ENCODE results near the gene TEX19.

The TEX19 gene

DNA sequence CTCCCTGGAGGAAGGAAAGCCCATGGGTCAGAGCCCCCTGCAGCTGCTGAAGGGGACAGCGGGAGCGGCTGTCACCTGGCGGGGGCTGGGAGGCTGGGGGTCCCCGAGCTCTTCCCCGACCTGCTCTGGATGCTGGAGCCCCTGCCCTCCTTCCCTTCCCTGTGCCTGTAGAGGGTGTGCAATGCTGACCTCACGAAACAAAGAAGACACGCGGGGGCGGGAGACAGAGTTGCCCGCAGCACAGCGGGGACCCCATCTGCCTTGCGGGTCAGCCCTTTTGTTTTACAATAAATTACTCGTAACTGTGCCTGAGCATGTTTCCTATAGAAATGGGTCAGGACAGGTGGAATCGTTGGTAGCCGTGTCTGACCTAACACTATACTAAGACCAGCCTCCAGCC is 31.8 kb upstream of the TEX19 start:
- Mint-ChIP-seq H3K36me3 (ENCODE audit: insufficient read depth) (peaks cover 4% of the 10 kb centered on the region), H3K4me1 (ENCODE audit: low read depth in 2 of 2) (peaks cover 0 to 5% of the 10 kb centered on the region in 2 donors), H3K27ac (no peak overlapping the region), H3K4me3 (no peak overlapping the region), H3K27me3 (peaks cover 0 to 11% of the 10 kb centered on the region in 2 donors), H3K9me3 (no peaks in the 10 kb centered on the region)
- no peak for ATAC-seq (replicated peaks)
- no peak for DNase-seq

DNA sequence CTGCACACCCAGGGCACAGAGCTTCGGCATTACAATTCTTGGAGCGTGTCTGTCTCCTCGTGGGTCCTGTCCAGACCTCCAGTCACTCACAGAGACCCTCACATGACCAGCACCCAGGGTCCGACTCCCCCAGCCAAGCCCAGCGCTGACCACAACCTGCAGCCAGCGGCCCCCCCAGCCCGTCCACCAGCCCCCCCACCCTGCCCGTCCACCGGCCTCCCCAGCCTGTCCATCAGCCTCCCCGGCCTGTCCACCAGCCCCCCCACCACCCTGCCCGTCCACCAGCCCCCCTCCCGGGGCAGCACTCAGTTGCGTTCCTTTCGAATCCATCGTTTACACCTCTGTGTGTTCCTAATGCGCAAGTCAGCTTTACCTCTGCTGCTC is 31.3 kb upstream of the TEX19 start:
- ATAC-seq (replicated peaks), result no peak
- H3K36me3 Mint-ChIP-seq (ENCODE audit: insufficient read depth), result peaks cover 4% of the 10 kb centered on the region
- H3K27ac Mint-ChIP-seq, result no peak overlapping the region
- peaks cover 1 to 7% of the 10 kb centered on the region in 2 donors for H3K4me1 Mint-ChIP-seq (ENCODE audit: low read depth in 2 of 2)
- no peak overlapping the region for H3K4me3 Mint-ChIP-seq
- no peaks in the 10 kb centered on the region for H3K9me3 Mint-ChIP-seq
- no peak for DNase-seq
- peaks cover 0 to 16% of the 10 kb centered on the region in 2 donors for H3K27me3 Mint-ChIP-seq

DNA sequence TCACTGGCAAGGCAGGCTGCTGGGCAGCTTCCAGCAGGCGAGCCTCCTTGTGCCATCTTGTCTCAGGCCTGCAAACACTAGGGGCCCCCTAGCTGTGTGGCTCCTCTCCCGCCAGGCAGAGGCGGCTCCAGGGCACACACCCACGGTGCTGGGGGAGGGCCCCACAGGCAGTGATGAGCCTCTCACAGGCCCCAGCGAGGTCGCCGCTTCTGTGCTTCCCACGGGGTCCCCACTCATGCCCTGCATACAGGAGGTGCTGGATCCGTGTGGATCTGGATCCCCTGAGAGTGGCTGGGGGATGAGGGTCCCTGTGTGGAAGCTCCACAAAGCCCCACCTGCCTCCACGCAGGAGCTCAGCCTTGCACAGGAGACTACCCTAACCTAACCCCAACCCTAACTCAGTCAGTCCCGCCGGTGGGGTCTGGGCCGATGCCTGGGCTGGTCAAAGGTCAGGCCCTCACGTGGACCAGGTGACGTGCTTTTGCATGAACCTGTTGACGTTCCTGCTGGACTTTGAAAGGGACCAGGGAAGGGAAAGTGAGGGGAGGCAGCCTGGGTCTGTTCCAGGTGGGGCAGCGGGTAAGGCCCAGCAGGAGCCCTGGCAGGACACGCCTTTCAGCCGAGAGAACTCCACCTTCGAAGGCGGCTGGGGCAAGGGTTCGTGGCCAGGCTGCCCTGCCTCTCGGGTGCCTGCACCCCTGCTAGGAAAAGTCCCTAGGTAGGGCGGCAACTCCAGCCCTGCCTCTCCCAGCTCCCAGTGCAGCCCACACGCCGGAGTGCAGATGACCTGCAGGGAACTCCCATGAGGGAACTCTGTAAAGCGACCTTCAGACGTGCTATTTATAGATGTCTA is 30.7 kb upstream of the TEX19 start:
- DNase-seq, result no peak
- peaks cover 5 to 10% of the 10 kb centered on the region in 2 donors for H3K4me1 Mint-ChIP-seq (ENCODE audit: low read depth in 2 of 2)
- H3K4me3 Mint-ChIP-seq, result no peak overlapping the region
- no peak overlapping the region for H3K27ac Mint-ChIP-seq
- no peaks in the 10 kb centered on the region for H3K9me3 Mint-ChIP-seq
- ATAC-seq (replicated peaks), result no peak
- H3K27me3 Mint-ChIP-seq, result peaks cover 0 to 19% of the 10 kb centered on the region in 2 donors
- peaks cover 4% of the 10 kb centered on the region for H3K36me3 Mint-ChIP-seq (ENCODE audit: insufficient read depth)

DNA sequence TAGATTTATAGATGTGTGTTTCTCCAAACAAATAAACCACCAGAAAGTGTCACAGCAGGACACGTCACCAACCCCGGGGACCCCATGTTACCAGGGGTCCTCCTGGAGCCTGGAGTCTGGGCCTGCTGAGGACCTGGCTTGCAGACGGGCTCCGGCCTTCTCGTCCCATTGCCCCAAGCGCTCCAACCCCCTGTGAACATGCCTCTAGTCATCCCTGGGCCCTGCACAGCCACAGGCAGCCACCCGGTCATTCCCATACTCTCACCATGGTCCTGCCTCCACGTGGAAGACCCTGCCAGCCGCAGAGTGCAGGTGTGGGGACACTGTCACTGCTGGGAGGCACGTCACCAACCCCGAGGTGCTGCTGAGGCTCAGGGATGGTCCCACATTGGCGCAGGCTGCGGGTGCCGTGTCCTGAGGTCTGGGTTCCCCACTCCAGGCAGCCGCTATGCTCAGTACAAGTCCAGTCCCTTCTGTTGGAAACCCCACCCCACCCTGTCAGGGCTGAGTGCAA is 30.0 kb upstream of the TEX19 start:
- Mint-ChIP-seq H3K4me1 (ENCODE audit: low read depth in 2 of 2) (peaks cover 5 to 10% of the 10 kb centered on the region in 2 donors), H3K27ac (no peak overlapping the region), H3K36me3 (ENCODE audit: insufficient read depth) (peaks cover 4% of the 10 kb centered on the region), H3K4me3 (no peak overlapping the region), H3K27me3 (peaks cover 0 to 19% of the 10 kb centered on the region in 2 donors), H3K9me3 (no peaks in the 10 kb centered on the region)
- DNase-seq (no peak), ATAC-seq (replicated peaks) (no peak)

DNA sequence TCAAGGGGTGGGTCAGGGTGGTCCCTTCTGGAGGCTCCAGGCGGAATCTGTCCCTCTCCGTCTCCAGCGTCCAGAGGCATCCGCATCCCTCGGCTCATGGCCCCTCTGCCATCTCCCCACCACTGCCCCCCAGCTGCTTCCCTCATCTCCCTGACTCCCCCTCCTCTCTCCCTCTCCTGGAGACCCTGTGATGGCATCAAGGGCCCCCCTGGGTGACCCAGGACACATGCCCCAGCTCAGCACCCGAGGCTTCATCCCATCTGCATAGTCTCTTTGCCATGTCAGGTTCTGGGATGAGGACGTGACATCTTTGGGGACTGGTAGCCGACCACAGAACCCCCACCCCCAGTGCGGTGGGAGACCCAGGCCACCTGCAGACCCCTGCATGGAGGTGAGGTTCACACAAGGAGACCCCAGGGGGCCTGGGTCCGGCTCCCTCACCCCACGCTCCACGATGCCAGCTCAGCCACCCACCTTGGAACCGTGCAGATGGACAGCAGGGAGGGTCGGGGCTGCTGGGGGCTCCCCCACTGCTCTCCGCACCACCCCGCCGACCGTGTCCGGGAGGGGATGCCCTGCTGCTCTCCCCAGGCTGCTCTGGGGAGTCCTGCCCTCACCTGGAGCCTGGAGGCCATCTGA is 29.2 kb upstream of the TEX19 start:
- Mint-ChIP-seq H3K4me3 (no peak overlapping the region), H3K4me1 (ENCODE audit: low read depth in 2 of 2) (peaks cover 5 to 13% of the 10 kb centered on the region in 2 donors), H3K27me3 (peaks cover 0 to 20% of the 10 kb centered on the region in 2 donors), H3K36me3 (ENCODE audit: insufficient read depth) (peaks cover 4% of the 10 kb centered on the region), H3K9me3 (no peaks in the 10 kb centered on the region), H3K27ac (no peak overlapping the region)
- no peak for ATAC-seq (replicated peaks)
- DNase-seq, result no peak

DNA sequence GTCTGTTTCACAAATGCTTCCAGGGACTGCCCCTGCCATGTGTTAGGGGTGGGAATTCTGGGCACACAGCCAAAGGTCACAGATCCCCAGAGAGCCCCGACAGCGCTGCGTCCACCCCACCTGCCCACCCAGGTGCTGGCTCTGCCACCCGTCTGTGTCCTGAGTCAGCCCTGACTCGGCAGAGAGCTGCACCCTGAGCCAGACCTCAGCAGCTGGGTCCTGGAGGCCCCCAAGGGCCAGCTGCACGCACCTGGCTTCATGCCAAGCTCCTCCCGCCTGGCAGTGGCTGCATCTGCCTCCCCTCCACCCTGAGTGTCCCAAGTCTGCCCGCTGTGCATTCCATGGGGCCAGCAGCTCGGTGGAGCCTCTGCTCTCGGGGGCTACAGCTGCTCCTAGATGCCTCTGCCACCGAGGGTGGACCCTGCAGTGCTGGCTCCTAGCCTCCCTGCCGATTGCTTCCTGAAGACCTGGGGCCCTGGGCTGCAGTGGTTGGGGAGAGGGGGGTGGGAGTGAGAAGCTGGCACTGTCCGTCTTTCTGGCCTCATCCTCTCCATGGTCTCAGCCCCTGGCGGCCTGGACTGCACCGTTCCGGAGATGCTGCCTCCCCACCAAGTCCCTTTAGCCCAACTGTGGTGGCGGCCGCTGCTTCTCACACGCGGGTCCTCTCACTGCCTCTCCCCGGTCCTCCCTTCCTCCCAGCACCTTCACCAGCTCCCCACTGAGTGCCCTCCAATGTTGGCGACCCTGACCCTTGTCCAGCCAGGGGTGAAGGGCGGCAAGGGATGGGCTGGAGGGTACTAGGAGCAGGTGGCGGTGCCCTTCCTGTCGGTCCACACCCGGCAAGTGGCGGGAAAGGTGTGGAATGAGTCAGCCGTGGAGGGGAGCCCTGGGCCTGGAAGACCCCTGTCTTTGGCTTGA is 28.5 kb upstream of the TEX19 start:
- no peak for ATAC-seq (replicated peaks)
- no peaks in the 10 kb centered on the region for H3K9me3 Mint-ChIP-seq
- no peak overlapping the region for H3K27ac Mint-ChIP-seq
- peaks cover 4% of the 10 kb centered on the region for H3K36me3 Mint-ChIP-seq (ENCODE audit: insufficient read depth)
- DNase-seq, result no peak
- H3K4me3 Mint-ChIP-seq, result no peak overlapping the region
- H3K27me3 Mint-ChIP-seq, result peaks cover 0 to 24% of the 10 kb centered on the region in 2 donors
- peaks cover 12 to 18% of the 10 kb centered on the region in 2 donors for H3K4me1 Mint-ChIP-seq (ENCODE audit: low read depth in 2 of 2)

DNA sequence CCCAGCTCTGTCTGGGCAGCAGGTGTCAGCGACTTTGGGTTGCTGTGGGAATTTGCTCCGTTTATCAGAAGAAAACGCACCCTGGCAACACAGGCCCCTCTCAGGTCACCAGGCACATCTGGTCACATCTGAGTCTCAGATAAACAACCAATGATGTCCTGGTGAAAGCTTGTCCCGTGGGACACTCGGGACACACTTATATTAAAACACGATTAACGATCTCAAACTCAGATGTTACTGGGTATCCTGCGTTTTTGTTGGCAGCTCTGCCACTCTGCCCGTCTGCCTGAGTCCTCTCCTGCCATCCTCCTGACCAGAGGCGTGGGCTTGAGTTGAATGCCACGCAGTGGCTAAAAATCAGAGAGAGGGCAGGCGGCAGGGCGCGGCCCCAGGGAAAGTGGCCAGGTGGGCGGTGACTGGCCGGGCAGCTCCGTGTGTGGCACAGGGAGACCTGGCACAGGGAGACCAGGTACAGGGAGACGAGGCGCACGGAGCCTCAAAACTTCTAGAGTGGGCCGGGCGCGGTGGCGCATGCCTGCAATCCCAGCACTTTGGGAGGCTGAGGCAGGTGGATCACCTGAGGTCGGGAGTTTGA is 27.6 kb upstream of the TEX19 start:
- Mint-ChIP-seq H3K9me3 (no peaks in the 10 kb centered on the region), H3K27ac (no peak overlapping the region), H3K36me3 (ENCODE audit: insufficient read depth) (peaks cover 4% of the 10 kb centered on the region), H3K27me3 (peaks cover 0 to 24% of the 10 kb centered on the region in 2 donors), H3K4me3 (peak overlapping the region in 1 of 2 donors; percentile 99), H3K4me1 (ENCODE audit: low read depth in 2 of 2) (peaks cover 15 to 22% of the 10 kb centered on the region in 2 donors)
- ATAC-seq (replicated peaks), result no peak
- DNase-seq, result no peak

DNA sequence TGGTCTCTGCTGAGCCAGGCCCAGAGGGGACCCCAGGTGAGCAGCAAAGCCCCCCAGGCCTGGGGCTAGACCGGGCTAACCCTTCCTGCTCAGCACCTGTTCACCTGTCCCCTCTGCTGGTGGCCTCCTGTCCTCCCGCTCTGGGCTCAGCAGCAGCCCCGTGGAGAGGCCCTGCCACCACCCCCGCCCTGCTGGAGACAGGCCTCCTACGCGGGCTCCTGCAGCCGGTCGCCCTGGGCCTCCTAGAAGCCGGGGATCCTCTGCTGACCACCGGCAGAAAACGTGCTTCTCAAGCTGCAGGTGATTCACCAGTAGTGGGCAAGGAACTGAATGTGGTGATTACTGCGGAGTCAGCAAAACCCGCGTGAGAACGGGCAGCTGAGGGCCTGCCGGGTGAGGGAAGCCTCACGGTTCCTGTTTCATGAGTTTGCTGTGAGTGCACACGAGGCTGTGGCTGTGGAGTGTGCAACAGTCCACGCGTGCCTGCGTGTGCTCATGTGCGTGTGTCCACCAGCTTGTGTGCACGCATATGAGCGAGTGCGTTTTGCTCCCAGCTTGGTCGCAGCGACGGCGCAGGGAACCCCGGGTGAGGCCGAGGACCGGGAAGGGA is 26.3 kb upstream of the TEX19 start:
- Mint-ChIP-seq H3K27me3 (peaks cover 0 to 24% of the 10 kb centered on the region in 2 donors), H3K27ac (peak overlapping the region in 1 of 2 donors; percentile 17), H3K36me3 (ENCODE audit: insufficient read depth) (peaks cover 4% of the 10 kb centered on the region), H3K9me3 (no peaks in the 10 kb centered on the region), H3K4me3 (peak overlapping the region; percentile 77 to 99), H3K4me1 (ENCODE audit: low read depth in 2 of 2) (peaks cover 15 to 22% of the 10 kb centered on the region in 2 donors)
- DNase-seq, result no peak
- ATAC-seq (replicated peaks), result peak; percentile 60

DNA sequence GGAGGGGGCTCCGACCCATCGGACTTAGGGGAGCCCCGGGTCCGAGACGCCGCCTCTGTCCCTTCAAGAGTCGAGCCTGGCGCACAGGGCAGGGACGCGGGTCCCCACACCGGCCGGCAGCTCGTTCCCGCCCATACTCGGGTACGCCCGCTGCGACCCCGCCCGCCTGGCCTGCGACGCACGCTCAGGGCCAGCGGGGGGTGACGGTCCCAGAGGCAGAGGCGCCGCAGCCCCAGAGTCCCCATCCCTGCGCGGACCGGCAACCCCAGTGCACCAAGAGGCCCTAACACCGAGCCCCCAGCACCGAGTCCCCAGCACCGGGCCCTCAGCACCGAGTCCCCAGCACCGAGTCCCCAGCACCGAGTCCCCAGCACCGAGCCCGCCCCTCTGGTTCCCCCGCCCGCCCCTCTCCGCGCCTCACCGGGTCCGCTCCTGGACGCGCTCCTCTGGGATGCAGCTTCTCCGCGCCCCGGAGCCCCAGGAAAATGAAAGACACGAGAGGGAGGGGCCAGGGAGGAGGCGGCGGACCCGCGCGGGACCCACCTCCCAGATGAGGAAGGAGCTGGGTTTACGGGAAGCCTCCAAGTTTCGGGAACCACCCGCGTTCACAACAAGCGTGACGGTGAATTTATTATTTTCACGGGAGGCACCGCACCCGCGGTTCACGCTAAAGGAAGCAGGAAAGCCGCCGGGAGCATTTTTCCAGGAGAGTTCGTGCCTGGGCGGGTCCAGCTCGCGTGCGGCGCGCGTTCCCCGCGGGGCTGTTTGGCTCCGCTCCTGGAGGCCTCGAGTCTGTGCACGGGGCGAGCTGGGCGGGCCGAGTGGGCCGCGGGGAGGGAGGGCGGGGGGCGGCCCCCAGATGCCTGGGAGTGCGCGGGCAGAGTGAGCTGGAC is 25.5 kb upstream of the TEX19 start, which contains the start of gene SECTM1:
Gene SECTM1 (minus strand): TSS at position 488 of the 893 bp plus-strand sequence. CDS start 6,526 bp downstream, outside the sequence.
- peak; percentile 60 for ATAC-seq (replicated peaks)
- H3K36me3 Mint-ChIP-seq (ENCODE audit: insufficient read depth), result peaks cover 4% of the 10 kb centered on the region
- peaks cover 15 to 22% of the 10 kb centered on the region in 2 donors for H3K4me1 Mint-ChIP-seq (ENCODE audit: low read depth in 2 of 2)
- no peak for DNase-seq
- H3K4me3 Mint-ChIP-seq, result peak within 1 kb of the TSS; percentile 99
- H3K9me3 Mint-ChIP-seq, result no peaks in the 10 kb centered on the region
- peak within 1 kb of the TSS; percentile 92 to 96 for H3K27ac Mint-ChIP-seq
- peaks cover 0 to 24% of the 10 kb centered on the region in 2 donors for H3K27me3 Mint-ChIP-seq

DNA sequence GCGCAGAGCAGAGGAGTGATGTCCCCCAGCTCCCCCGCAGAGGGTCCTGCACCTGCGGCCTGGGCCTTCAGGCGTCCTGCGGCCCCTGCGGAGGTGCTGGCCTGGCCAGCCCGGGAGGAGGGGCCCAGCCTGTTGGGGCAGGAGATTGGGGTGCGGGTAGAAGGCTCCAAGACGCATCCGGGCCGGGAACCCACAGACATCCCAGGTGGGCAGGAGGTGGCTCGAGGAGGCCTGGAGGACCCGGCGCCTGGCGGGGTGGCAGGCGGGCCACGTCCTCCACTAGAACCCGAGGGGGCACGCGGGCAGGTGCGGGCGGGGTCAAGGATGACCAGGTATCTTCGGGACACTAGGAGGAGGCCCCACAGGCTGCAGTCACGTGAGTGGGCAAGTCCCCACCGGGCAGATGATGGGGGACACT is 24.8 kb upstream of the TEX19 start:
- H3K36me3 Mint-ChIP-seq (ENCODE audit: insufficient read depth), result peaks cover 4% of the 10 kb centered on the region
- H3K27me3 Mint-ChIP-seq, result peaks cover 0 to 24% of the 10 kb centered on the region in 2 donors
- peak overlapping the region; percentile 92 to 96 for H3K27ac Mint-ChIP-seq
- no peaks in the 10 kb centered on the region for H3K9me3 Mint-ChIP-seq
- no peak for ATAC-seq (replicated peaks)
- peaks cover 15 to 22% of the 10 kb centered on the region in 2 donors for H3K4me1 Mint-ChIP-seq (ENCODE audit: low read depth in 2 of 2)
- no peak for DNase-seq
- H3K4me3 Mint-ChIP-seq, result peak overlapping the region; percentile 99

DNA sequence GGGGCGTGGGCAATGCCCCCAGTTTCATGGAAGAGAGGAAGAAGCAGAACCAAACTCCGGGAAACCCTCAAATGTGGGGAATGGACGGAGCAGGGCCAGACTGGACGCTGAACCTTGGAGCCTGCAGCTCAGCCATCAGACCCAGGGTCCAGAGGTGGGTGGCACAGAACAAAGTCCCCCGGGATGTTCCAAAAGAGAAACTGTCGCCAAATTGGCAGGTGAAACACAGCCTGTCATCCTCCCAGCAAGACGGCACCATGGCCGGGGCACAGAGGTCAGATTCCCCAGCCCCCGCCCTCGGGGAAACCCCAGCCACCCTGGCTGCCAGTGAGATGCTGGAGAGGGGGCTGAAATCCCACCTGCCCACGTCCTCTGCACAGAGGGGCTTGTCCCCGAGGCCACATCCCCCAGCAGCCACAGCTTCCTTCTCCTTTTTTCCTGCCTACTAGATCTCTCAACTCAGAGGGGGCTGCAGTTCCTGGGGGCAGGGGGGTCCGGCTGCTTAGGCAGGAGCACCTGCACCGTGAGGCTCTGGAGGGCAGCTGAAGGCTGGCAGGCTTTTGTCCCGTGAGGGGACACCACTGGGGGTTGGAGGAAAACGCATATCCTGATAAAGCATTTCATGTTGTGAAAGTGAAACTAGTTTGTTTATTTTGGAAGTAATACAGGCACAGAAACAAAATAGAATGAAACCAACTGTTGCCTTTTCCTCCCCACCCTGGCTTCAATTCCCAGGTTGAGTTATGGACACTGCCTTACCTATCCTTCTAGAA is 24.2 kb upstream of the TEX19 start:
- Mint-ChIP-seq H3K4me1 (ENCODE audit: low read depth in 2 of 2) (peaks cover 15 to 22% of the 10 kb centered on the region in 2 donors), H3K36me3 (ENCODE audit: insufficient read depth) (peaks cover under 1% of the 10 kb centered on the region), H3K9me3 (no peaks in the 10 kb centered on the region), H3K4me3 (peak overlapping the region; percentile 99), H3K27me3 (peaks cover 0 to 24% of the 10 kb centered on the region in 2 donors), H3K27ac (peak overlapping the region; percentile 92 to 96)
- peak; percentile 35 for ATAC-seq (replicated peaks)
- no peak for DNase-seq

All from effector memory CD8-positive, alpha-beta T cell (primary cell).